H1 (cell line): ENCODE results near the gene NMRAL1. TPM values are rescaled to one million over a fixed set of nuclear protein-coding genes. Genes with fewer than 3 reads are reported as not detected.

Experiments used
- CTCF ChIA-PET: fragments of 300-600 bp; sonication (Branson Sonifier 250); formaldehyde crosslinking; loops from one replicate; lab custom pipeline; 2021; ENCODE audit not compliant: partially characterized antibody; lab: Charles Lee
- POLR2A ChIA-PET: fragments of 300-600 bp; sonication (Branson Sonifier 250); formaldehyde crosslinking; loops from one replicate; lab custom pipeline; 2021; ENCODE audit warnings: inconsistent platforms; ENCODE audit not compliant: partially characterized antibody; lab: Charles Lee
- DNase-seq, 2 experiments: peaks; one replicate each; pipeline versions ENCODE4 v3.0.0 to v3.0.0-alpha.2; 2010 to 2022; ENCODE audit warnings: low spot score in 2 of 2, low read depth in 1 of 2, mixed read lengths in 1 of 2
- FAIRE-seq: peaks from 2 replicates; lab custom pipeline; 2011; peaks lifted over from hg19 to GRCh38; lab: Jason Lieb, UNC
- H2AFZ ChIP-seq: 2 replicates; pipeline ENCODE4 v1.8.1; 2012; ENCODE audit warnings: low read length, inconsistent platforms
- H2AK5ac ChIP-seq: 2 replicates; pipeline ENCODE4 v1.6.1; 2013; ENCODE audit warnings: low read depth, low read length
- H2BK120ac ChIP-seq: replicated peaks from 2 replicates; pipeline ENCODE3; 2013; ENCODE audit warnings: low read depth, low read length, inconsistent platforms
- H2BK12ac ChIP-seq: 2 replicates; pipeline ENCODE4 v1.6.1; 2013; ENCODE audit warnings: low read depth, low read length
- H2BK15ac ChIP-seq: 2 replicates; pipeline ENCODE4 v1.6.1; 2013; ENCODE audit warnings: low read length
- H2BK20ac ChIP-seq: 2 replicates; pipeline ENCODE4 v1.6.1; 2013; ENCODE audit warnings: low read length
- H2BK5ac ChIP-seq: 2 replicates; pipeline ENCODE4 v1.6.1; 2013; ENCODE audit warnings: low read depth, low read length
- H3K14ac ChIP-seq: 2 replicates; pipeline ENCODE4 v1.6.1; 2013; ENCODE audit warnings: inconsistent platforms; ENCODE audit not compliant: insufficient read length
- H3K18ac ChIP-seq: 2 replicates; pipeline ENCODE4 v1.6.1; 2013; ENCODE audit warnings: low read length; ENCODE audit errors: extremely low read depth
- H3K23ac ChIP-seq: 2 replicates; pipeline ENCODE4 v1.6.1; 2013; ENCODE audit warnings: inconsistent platforms; ENCODE audit not compliant: insufficient read length
- H3K23me2 ChIP-seq: 2 replicates; pipeline ENCODE4 v1.6.1; 2013; ENCODE audit warnings: low read depth, low read length
- H3K27ac ChIP-seq: 2 replicates; pipeline ENCODE4 v1.6.1; 2011; ENCODE audit warnings: low read depth, low read length, inconsistent platforms
- H3K27me3 ChIP-seq, 4 experiments: replicated peaks in 1 of 4; 1 replicate in 1 of 4; 2 replicates in 3 of 4; pipeline versions ENCODE4 v1.6.1 to v1.8.1; 2011 to 2013; ENCODE audit warnings: low read length in 3 of 4, mild to moderate bottlenecking in 3 of 4, inconsistent platforms in 2 of 4, mixed read lengths in 2 of 4, moderate library complexity in 1 of 4; ENCODE audit not compliant: control insufficient read depth in 3 of 4, insufficient read depth in 3 of 4; ENCODE audit errors: extremely low read depth in 1 of 4
- H3K36me3 ChIP-seq, 4 experiments: 2 replicates each; pipeline versions ENCODE4 v1.6.1 to v1.8.1; 2011 to 2013; ENCODE audit warnings: mild to moderate bottlenecking in 4 of 4, low read length in 3 of 4, moderate library complexity in 2 of 4, control low read depth in 1 of 4, inconsistent platforms in 1 of 4; ENCODE audit not compliant: insufficient read depth in 4 of 4, control insufficient read depth in 2 of 4
- H3K4ac ChIP-seq: replicated peaks from 2 replicates; pipeline ENCODE3; 2013; ENCODE audit warnings: low read length, low read depth, mixed read lengths, inconsistent platforms; ENCODE audit not compliant: insufficient read length
- H3K4me1 ChIP-seq, 4 experiments: replicated peaks in 1 of 4; 1 replicate in 1 of 4; 2 replicates in 3 of 4; pipeline versions ENCODE4 v1.6.1 to v1.8.1; 2011 to 2013; ENCODE audit warnings: low read length in 3 of 4, inconsistent platforms in 2 of 4, mixed read lengths in 1 of 4; ENCODE audit not compliant: insufficient read depth in 4 of 4, control insufficient read depth in 3 of 4
- H3K4me2 ChIP-seq, 2 experiments: 2 replicates each; pipeline versions ENCODE4 v1.6.1 to v1.8.1; 2011 to 2013; ENCODE audit warnings: low read depth in 2 of 2, low read length in 2 of 2, control low read depth in 1 of 2, inconsistent platforms in 1 of 2, mild to moderate bottlenecking in 1 of 2; ENCODE audit not compliant: insufficient read depth in 1 of 2
- H3K4me3 ChIP-seq, 4 experiments: fragments of 200-600, 300-600 bp in 1 of 4; sonication (generic), shearing (Covaris generic), sonication (Bioruptor Twin) in 1 of 4; 2 replicates each; pipeline versions ENCODE4 v1.5.1 to v1.8.1; 2011 to 2016; ENCODE audit warnings: low read length in 4 of 4, low read depth in 3 of 4, control low read depth in 2 of 4, inconsistent platforms in 2 of 4, mild to moderate bottlenecking in 2 of 4, mixed read lengths in 1 of 4, moderate library complexity in 1 of 4; ENCODE audit not compliant: insufficient read depth in 2 of 4; ENCODE audit errors: extremely low read depth in 1 of 4
- H3K56ac ChIP-seq: replicated peaks from 2 replicates; pipeline ENCODE3; 2013; ENCODE audit warnings: low read depth, mild to moderate bottlenecking, mixed read lengths, low read length, inconsistent platforms; ENCODE audit not compliant: insufficient read length
- H3K79me1 ChIP-seq: 2 replicates; pipeline ENCODE4 v1.6.1; 2013; ENCODE audit warnings: low read depth, low read length, control low read depth
- H3K79me2 ChIP-seq, 2 experiments: 2 replicates each; pipeline versions ENCODE4 v1.6.1 to v1.8.1; 2012 to 2013; ENCODE audit warnings: low read length in 2 of 2, mild to moderate bottlenecking in 2 of 2, inconsistent platforms in 1 of 2; ENCODE audit not compliant: insufficient read depth in 2 of 2, control insufficient read depth in 1 of 2
- H3K9ac ChIP-seq, 4 experiments: replicated peaks in 1 of 4; 1 replicate in 1 of 4; 2 replicates in 3 of 4; pipeline versions ENCODE4 v1.6.1 to v1.8.1; 2011 to 2013; ENCODE audit warnings: low read depth in 3 of 4, low read length in 3 of 4, control low read depth in 2 of 4, mild to moderate bottlenecking in 2 of 4, moderate library complexity in 2 of 4, inconsistent platforms in 1 of 4; ENCODE audit errors: extremely low read depth in 1 of 4
- H3K9me3 ChIP-seq, 2 experiments: 2 replicates each; pipeline versions ENCODE4 v1.6.1 to v1.8.1; 2012 to 2013; ENCODE audit warnings: mild to moderate bottlenecking in 2 of 2, moderate library complexity in 2 of 2, control low read depth in 1 of 2, inconsistent platforms in 1 of 2, low read depth in 1 of 2, low read length in 1 of 2, mixed read lengths in 1 of 2; ENCODE audit not compliant: insufficient read depth in 2 of 2
- H4K20me1 ChIP-seq, 2 experiments: replicated peaks in 1 of 2; 2 replicates each; pipeline versions ENCODE3 to v1.8.1; 2011 to 2013; ENCODE audit warnings: inconsistent platforms in 2 of 2, low read length in 2 of 2, mild to moderate bottlenecking in 1 of 2; ENCODE audit not compliant: insufficient read depth in 2 of 2, control insufficient read depth in 1 of 2
- H4K5ac ChIP-seq: 2 replicates; pipeline ENCODE4 v1.6.1; 2013; ENCODE audit warnings: low read length, low read depth, mixed read lengths, inconsistent platforms; ENCODE audit not compliant: insufficient read length
- H4K8ac ChIP-seq: 2 replicates; pipeline ENCODE4 v1.8.0; 2013; ENCODE audit warnings: mild to moderate bottlenecking, moderate library complexity, low read length, inconsistent platforms; ENCODE audit not compliant: insufficient read depth; ENCODE audit errors: extremely low read depth
- H4K91ac ChIP-seq: replicated peaks from 2 replicates; pipeline ENCODE3; 2013; ENCODE audit warnings: low read length, mixed read lengths, inconsistent platforms; ENCODE audit not compliant: insufficient read length
- CBX5 ChIP-seq: fragments of 300-800, 300-1000 bp; sonication (generic); IDR thresholded peaks from 2 replicates; pipeline ENCODE4 v1.7.1; 2016; ENCODE audit warnings: antibody characterized with exemption, low read length, low read depth
- HDAC6 ChIP-seq: IDR thresholded peaks from one replicate; pipeline ENCODE4 v1.7.1; 2012; ENCODE audit warnings: low read depth, mild to moderate bottlenecking, inconsistent platforms, low read length, moderate library complexity
- KDM1A ChIP-seq: fragments of 200-600, 300-600 bp; sonication (generic); IDR thresholded peaks from 2 replicates; pipeline ENCODE4 v1.7.1; 2016; ENCODE audit warnings: mild to moderate bottlenecking, low read length, borderline replicate concordance
- KDM5A ChIP-seq: fragments of 200-600 bp; IDR thresholded peaks from 2 replicates; pipeline ENCODE4 v1.7.1; 2012; ENCODE audit warnings: mild to moderate bottlenecking, low read length, inconsistent platforms, mixed read lengths
- PHF8 ChIP-seq: fragments of 200-600 bp; sonication (generic); conservative IDR thresholded peaks from 2 replicates; pipeline ENCODE4 v1.7.1; 2012; ENCODE audit warnings: low read depth, mild to moderate bottlenecking, inconsistent platforms, low read length, moderate library complexity
- POU5F1 ChIP-seq: IDR thresholded peaks from 2 replicates; pipeline ENCODE4 v1.6.1; 2011; ENCODE audit warnings: low read depth, mild to moderate bottlenecking, low read length, moderate library complexity
- RBBP5 ChIP-seq: IDR thresholded peaks from 2 replicates; pipeline ENCODE4 v1.7.1; 2012; ENCODE audit warnings: low read depth, mild to moderate bottlenecking, inconsistent platforms, low read length, moderate library complexity, borderline replicate concordance
- WGBS, 2 experiments: shearing (Covaris generic) in 1 of 2; methylation state at CpG; one replicate each; pipeline versions ENCODE4 v1.1.6 to v1.1.7; 2013 to 2015; ENCODE audit warnings: low lambda C conversion rate in 2 of 2, mixed read lengths in 2 of 2, inconsistent platforms in 1 of 2, low coverage in 1 of 2, missing lambda C conversion rate in 1 of 2; ENCODE audit not compliant: insufficient replicate concordance in 2 of 2, insufficient coverage in 1 of 2, insufficient read length in 1 of 2; ENCODE audit errors: extremely low coverage in 1 of 2, missing lambda C conversion rate in 1 of 2; 5-methylcytosine and 5-hydroxymethylcytosine counted together
- polyA plus RNA-seq, 7 experiments: library from polyadenylated mRNA; depleted of rRNA in 3 of 7; stranded (reverse) in 5 of 7; unstranded in 2 of 7; fragments of >200 nt in 5 of 7; fragments of 200-250 nt in 2 of 7; gene quantifications; 1 replicate in 5 of 7; 2 replicates in 1 of 7; 4 replicates in 1 of 7; pipeline versions ENCODE4 v1.2.1 to v1.2.3, GENCODE V29; 2011 to 2013; ENCODE audit warnings: missing spikeins in 2 of 7, mixed read lengths in 2 of 7
- total RNA-seq: library from RNA; stranded (reverse); fragmentation: NEBNext Ultra II Directional; extraction: Animal tissue kit (Norgen Biotek cat#: 25700); gene quantifications from 2 replicates; pipeline ENCODE4 v1.2.1, GENCODE V29; 2021
- TF ChIP-seq, protein P1 (sequence below): IDR thresholded peaks from 2 replicates; pipeline ENCODE4 v1.6.1; 2012; ENCODE audit warnings: low read length, inconsistent platforms
- TF ChIP-seq, protein P2 (sequence below): IDR thresholded peaks from 2 replicates; pipeline ENCODE4 v1.6.1; 2011; ENCODE audit warnings: low read depth, mild to moderate bottlenecking, low read length; ENCODE audit not compliant: insufficient read depth
- TF ChIP-seq, protein P3 (sequence below): IDR thresholded peaks from 2 replicates; pipeline ENCODE4 v1.6.1; 2011; ENCODE audit warnings: low read length, improper control_type of control experiment

NMRAL1 gene
- total and polyA plus RNA-seq, 2 of the 8 experiments (the other 6 are each of a cell fraction or from before 2014, with no cell fraction given), result 66.8 to 143 TPM

- no peak overlapping the region for H3K18ac ChIP-seq
- H2AFZ ChIP-seq, result no peak overlapping the region
- H3K9me3 ChIP-seq, result no peaks in the 10 kb centered on the region
- FAIRE-seq, result no peak
- H3K4ac ChIP-seq, result no peak overlapping the region
- H2BK120ac ChIP-seq, result no peak overlapping the region
- no peaks in the 10 kb centered on the region for H3K27me3 ChIP-seq
- H4K5ac ChIP-seq, result no peak overlapping the region
- H3K27ac ChIP-seq, result no peak overlapping the region
- H4K8ac ChIP-seq, result no peak overlapping the region
- H3K4me3 ChIP-seq, result no peak overlapping the region
- POLR2A ChIA-PET, result interaction anchor here (0.7 to 1.6 kb wide), 5 partner anchors 13 to 185 kb away, joined by 3 read pairs; partner anchors contain the start of gene NUDT16L1
- peaks cover 10 to 20% (median 16%) of the 10 kb centered on the region in 4 experiments; a peak in 6 of 8 replicates for H3K36me3 ChIP-seq
- H2BK12ac ChIP-seq, result no peak overlapping the region
- H2BK15ac ChIP-seq, result no peak overlapping the region
- H3K56ac ChIP-seq, result no peak overlapping the region
- H2AK5ac ChIP-seq, result no peak overlapping the region
- no peak overlapping the region for H3K14ac ChIP-seq
- H4K91ac ChIP-seq, result no peak overlapping the region
- peaks cover 0 to 2% (median 0%) of the 10 kb centered on the region in 4 experiments; a peak in 2 of 7 replicates for H3K4me1 ChIP-seq
- no peak overlapping the region for H3K4me2 ChIP-seq
- no peak overlapping the region for H2BK5ac ChIP-seq
- no peaks in the 10 kb centered on the region; the same call in 1 of the 2 replicates for H3K79me1 ChIP-seq
- no peak overlapping the region for H3K23ac ChIP-seq
- H3K79me2 ChIP-seq, result no peaks in the 10 kb centered on the region
- H2BK20ac ChIP-seq, result no peak overlapping the region
- CTCF ChIA-PET, result interaction anchor here (0.6 to 35.4 kb wide), 14 partner anchors 9 to 1643 kb away, joined by 3 to 968 read pairs (median 12); partner anchors contain the start of genes C16orf96, CDIP1 and MGRN1
- H4K20me1 ChIP-seq, result peaks cover 2 to 13% of the 10 kb centered on the region in 2 experiments
- WGBS, 2 experiments, result 84% methylated on average over 3 of the region's 3 CpGs; no CpG with 5 or more reads in 1 of the 2 experiments
- no peak overlapping the region for H3K9ac ChIP-seq
- no peaks in the 10 kb centered on the region for H3K23me2 ChIP-seq
- DNase-seq, result no peak
- no peak for TF ChIP-seq KDM5A
- no peak for TF ChIP-seq CBX5
- no peak for TF ChIP-seq RBBP5
- TF ChIP-seq, protein P1, sequence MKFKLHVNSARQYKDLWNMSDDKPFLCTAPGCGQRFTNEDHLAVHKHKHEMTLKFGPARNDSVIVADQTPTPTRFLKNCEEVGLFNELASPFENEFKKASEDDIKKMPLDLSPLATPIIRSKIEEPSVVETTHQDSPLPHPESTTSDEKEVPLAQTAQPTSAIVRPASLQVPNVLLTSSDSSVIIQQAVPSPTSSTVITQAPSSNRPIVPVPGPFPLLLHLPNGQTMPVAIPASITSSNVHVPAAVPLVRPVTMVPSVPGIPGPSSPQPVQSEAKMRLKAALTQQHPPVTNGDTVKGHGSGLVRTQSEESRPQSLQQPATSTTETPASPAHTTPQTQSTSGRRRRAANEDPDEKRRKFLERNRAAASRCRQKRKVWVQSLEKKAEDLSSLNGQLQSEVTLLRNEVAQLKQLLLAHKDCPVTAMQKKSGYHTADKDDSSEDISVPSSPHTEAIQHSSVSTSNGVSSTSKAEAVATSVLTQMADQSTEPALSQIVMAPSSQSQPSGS, result no peak
- TF ChIP-seq PHF8, result no peak
- TF ChIP-seq HDAC6, result no peak
- TF ChIP-seq, protein P2, sequence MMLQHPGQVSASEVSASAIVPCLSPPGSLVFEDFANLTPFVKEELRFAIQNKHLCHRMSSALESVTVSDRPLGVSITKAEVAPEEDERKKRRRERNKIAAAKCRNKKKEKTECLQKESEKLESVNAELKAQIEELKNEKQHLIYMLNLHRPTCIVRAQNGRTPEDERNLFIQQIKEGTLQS, result no peak
- TF ChIP-seq KDM1A, result no peak
- TF ChIP-seq POU5F1, result no peak
- TF ChIP-seq, protein P3, sequence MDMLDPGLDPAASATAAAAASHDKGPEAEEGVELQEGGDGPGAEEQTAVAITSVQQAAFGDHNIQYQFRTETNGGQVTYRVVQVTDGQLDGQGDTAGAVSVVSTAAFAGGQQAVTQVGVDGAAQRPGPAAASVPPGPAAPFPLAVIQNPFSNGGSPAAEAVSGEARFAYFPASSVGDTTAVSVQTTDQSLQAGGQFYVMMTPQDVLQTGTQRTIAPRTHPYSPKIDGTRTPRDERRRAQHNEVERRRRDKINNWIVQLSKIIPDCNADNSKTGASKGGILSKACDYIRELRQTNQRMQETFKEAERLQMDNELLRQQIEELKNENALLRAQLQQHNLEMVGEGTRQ, result no peak
Observed at GRCh38 chr16:4508806-4509205, 34.4 kb upstream of the NMRAL1 start.
